GM23338 (cell line): ENCODE data around the gene OR2W3. TPM values are rescaled to one million over a fixed set of nuclear protein-coding genes. Genes with fewer than 3 reads are reported as not detected.

ENCODE experiments used
- ATAC-seq: fragments of 200-7000 bp; cut with Tn5 transposase; 3 replicates; pipeline ENCODE4 v1.9.1; 2020
- DNase-seq: peaks from one replicate; pipeline ENCODE4 v3.0.0-alpha.2; 2015; ENCODE audit warnings: low spot score
- H2AFZ ChIP-seq: fragments of 200-600 bp; sonication (generic); 2 replicates; pipeline ENCODE4 v1.8.0; 2016; ENCODE audit warnings: antibody characterized with exemption, mild to moderate bottlenecking, moderate library complexity
- H3F3A ChIP-seq: fragments of 200-600 bp; sonication (generic); replicated peaks from 2 replicates; pipeline ENCODE4 v1.8.0; 2017; ENCODE audit warnings: antibody characterized with exemption, mixed run types, low read depth
- H3K27ac ChIP-seq: fragments of 200-600 bp; sonication (generic); 2 replicates; pipeline ENCODE4 v1.6.1; 2016; ENCODE audit warnings: low read depth
- H3K27me3 ChIP-seq: fragments of 200-600 bp; sonication (generic); 2 replicates; pipeline ENCODE4 v1.8.0; 2016; ENCODE audit warnings: mild to moderate bottlenecking, mixed run types, moderate library complexity; ENCODE audit not compliant: insufficient read depth
- H3K36me3 ChIP-seq: fragments of 200-600 bp; sonication (generic); 2 replicates; pipeline ENCODE4 v1.8.0; 2016; ENCODE audit warnings: mild to moderate bottlenecking; ENCODE audit not compliant: insufficient read depth
- H3K4me1 ChIP-seq: fragments of 200-600 bp; sonication (generic); 2 replicates; pipeline ENCODE4 v1.8.0; 2016; ENCODE audit warnings: mild to moderate bottlenecking, moderate library complexity; ENCODE audit not compliant: insufficient read depth
- H3K4me2 ChIP-seq: fragments of 200-600 bp; sonication (generic); 2 replicates; pipeline ENCODE4 v1.7.1; 2017; ENCODE audit warnings: mixed run types
- H3K4me3 ChIP-seq: fragments of 200-600 bp; sonication (generic); 2 replicates; pipeline ENCODE4 v1.6.1; 2016; ENCODE audit warnings: mixed run types
- H3K79me2 ChIP-seq: fragments of 200-600 bp; sonication (generic); replicated peaks from 2 replicates; pipeline ENCODE4 v1.8.0; 2017; ENCODE audit warnings: mild to moderate bottlenecking; ENCODE audit not compliant: insufficient read depth
- H3K9me2 ChIP-seq: fragments of 200-600 bp; sonication (generic); 2 replicates; pipeline ENCODE4 v1.8.0; 2017; ENCODE audit not compliant: insufficient read depth
- H4K20me1 ChIP-seq: fragments of 200-600 bp; sonication (generic); replicated peaks from 2 replicates; pipeline ENCODE4 v1.8.0; 2017; ENCODE audit warnings: mild to moderate bottlenecking; ENCODE audit not compliant: insufficient read depth
- H3K27ac Mint-ChIP-seq: 2 replicates; pipeline ENCODE4 v1.8.0; 2020; ENCODE audit warnings: inconsistent platforms, mild to moderate bottlenecking, moderate library complexity, mixed read lengths
- H3K27me3 Mint-ChIP-seq: 3 replicates; pipeline ENCODE4 v1.8.0; 2022; ENCODE audit warnings: low read depth, mild to moderate bottlenecking, moderate library complexity, mixed read lengths, inconsistent platforms; ENCODE audit not compliant: insufficient read depth, poor library complexity
- H3K36me3 Mint-ChIP-seq: 3 replicates; pipeline ENCODE4 v1.8.0; 2021; ENCODE audit warnings: low read depth, mild to moderate bottlenecking, inconsistent platforms, moderate library complexity, mixed read lengths
- H3K4me1 Mint-ChIP-seq: 3 replicates; pipeline ENCODE4 v1.8.0; 2020; ENCODE audit warnings: mild to moderate bottlenecking, inconsistent platforms, mixed read lengths
- H3K4me3 Mint-ChIP-seq: 3 replicates; pipeline ENCODE4 v1.8.0; 2021; ENCODE audit warnings: moderate library complexity, mild to moderate bottlenecking, inconsistent platforms, mixed read lengths
- H3K9me3 Mint-ChIP-seq: 3 replicates; pipeline ENCODE4 v1.8.0; 2020; ENCODE audit warnings: moderate library complexity, mild to moderate bottlenecking, inconsistent platforms, mixed read lengths
- CREB1 ChIP-seq: fragments of 250-450 bp; sonication (Bioruptor Pico); IDR thresholded peaks from 2 replicates; pipeline ENCODE4 v1.5.0; 2020; ENCODE audit warnings: low read depth, mild to moderate bottlenecking, moderate library complexity
- EZH2phosphoT487 ChIP-seq: fragments of 200-600 bp; sonication (generic); IDR thresholded peaks from one replicate; pipeline ENCODE4 v1.8.1; 2018; ENCODE audit warnings: antibody characterized with exemption; ENCODE audit not compliant: unreplicated experiment
- JUNB ChIP-seq: IDR thresholded peaks from one replicate; pipeline ENCODE4 v1.6.1; 2016; ENCODE audit warnings: antibody characterized with exemption; ENCODE audit not compliant: unreplicated experiment
- NANOG ChIP-seq: IDR thresholded peaks from 2 replicates; pipeline ENCODE4 v1.6.1; 2016; ENCODE audit warnings: antibody characterized with exemption, borderline replicate concordance
- POLR2AphosphoS5 ChIP-seq: IDR thresholded peaks from 2 replicates; pipeline ENCODE4 v1.6.1; 2016; ENCODE audit warnings: antibody characterized with exemption, low read depth
- STAT1 ChIP-seq: IDR thresholded peaks from one replicate; pipeline ENCODE4 v1.6.1; 2016; ENCODE audit warnings: antibody characterized with exemption; ENCODE audit not compliant: unreplicated experiment
- ZNF114 ChIP-seq: fragments of 250-450 bp; sonication (Bioruptor Pico); IDR thresholded peaks from 2 replicates; pipeline ENCODE4 v1.5.0; 2020; ENCODE audit warnings: mild to moderate bottlenecking, moderate library complexity
- ZNF331 ChIP-seq: fragments of 250-450 bp; sonication (Bioruptor Pico); IDR thresholded peaks from 2 replicates; pipeline ENCODE4 v1.5.0; 2020; ENCODE audit warnings: low read depth, mild to moderate bottlenecking, moderate library complexity
- polyA plus RNA-seq: library from polyadenylated mRNA; unstranded; fragments of >200 nt; fragmentation: Nextera tagmentation; extraction: Ambion mirVana; gene quantifications from 2 replicates; pipeline ENCODE4 v1.2.1, GENCODE V29; 2016
- total RNA-seq: library from RNA; depleted of rRNA; stranded (reverse); fragments of >200 nt; shearing (Covaris generic); gene quantifications from 2 replicates; pipeline ENCODE4 v1.2.3, GENCODE V29; 2014
- TF ChIP-seq, protein P1 (sequence below): fragments of 250-450 bp; sonication (Bioruptor Pico); IDR thresholded peaks from 2 replicates; pipeline ENCODE4 v1.5.0; 2020; ENCODE audit warnings: mild to moderate bottlenecking, moderate library complexity
- TF ChIP-seq, protein P2 (sequence below): IDR thresholded peaks from 2 replicates; pipeline ENCODE4 v1.6.1; 2016; ENCODE audit warnings: antibody characterized with exemption
- TF ChIP-seq, protein P3 (sequence below): IDR thresholded peaks from one replicate; pipeline ENCODE4 v1.6.1; 2018; ENCODE audit warnings: antibody characterized with exemption; ENCODE audit not compliant: unreplicated experiment
- TF ChIP-seq, protein P4 (sequence below), 2 experiments: fragments of 200-600 bp in 1 of 2; sonication (generic) in 1 of 2; conservative IDR thresholded peaks; 2 replicates each; pipeline versions ENCODE4 v1.5.1 to v1.6.1; 2016 to 2017; ENCODE audit warnings: antibody characterized with exemption in 2 of 2, low read depth in 2 of 2, mild to moderate bottlenecking in 2 of 2, moderate library complexity in 1 of 2

OR2W3 gene
- total and polyA plus RNA-seq, 2 experiments from 2014 or later: 0.45 TPM; not detected in 1

DNA sequence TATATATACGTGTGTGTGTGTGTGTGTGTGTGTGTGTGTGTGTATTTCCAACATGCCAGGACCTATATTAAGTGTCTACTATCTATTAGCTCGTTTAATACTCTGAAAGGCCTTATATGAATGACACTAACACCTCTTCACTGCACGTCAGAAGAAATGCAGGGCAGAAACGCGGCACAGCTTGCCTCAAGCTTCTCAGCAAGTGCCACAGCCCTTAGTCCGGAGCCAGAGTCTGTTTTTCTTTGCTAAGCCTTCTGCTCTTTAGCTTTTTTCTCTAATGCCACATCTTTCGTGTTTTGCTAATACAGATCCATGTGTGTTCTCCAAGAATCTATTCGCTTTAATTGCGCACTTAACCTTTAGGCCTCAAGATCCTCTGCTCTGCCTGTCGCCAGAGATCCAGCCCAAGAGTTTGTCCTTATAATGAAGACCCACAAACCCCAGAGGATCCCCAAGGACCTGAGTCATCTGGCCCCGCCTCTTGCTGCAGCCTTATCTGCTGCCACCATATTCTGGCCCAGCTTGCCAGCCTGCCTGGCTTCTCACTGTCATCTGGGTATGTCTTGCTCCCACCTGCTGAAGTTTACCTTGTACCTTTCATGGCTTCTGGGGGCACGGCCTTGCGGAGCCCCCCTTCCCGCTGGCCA is 40.4 kb upstream of the OR2W3 start (continued):
- TF ChIP-seq, protein P1, sequence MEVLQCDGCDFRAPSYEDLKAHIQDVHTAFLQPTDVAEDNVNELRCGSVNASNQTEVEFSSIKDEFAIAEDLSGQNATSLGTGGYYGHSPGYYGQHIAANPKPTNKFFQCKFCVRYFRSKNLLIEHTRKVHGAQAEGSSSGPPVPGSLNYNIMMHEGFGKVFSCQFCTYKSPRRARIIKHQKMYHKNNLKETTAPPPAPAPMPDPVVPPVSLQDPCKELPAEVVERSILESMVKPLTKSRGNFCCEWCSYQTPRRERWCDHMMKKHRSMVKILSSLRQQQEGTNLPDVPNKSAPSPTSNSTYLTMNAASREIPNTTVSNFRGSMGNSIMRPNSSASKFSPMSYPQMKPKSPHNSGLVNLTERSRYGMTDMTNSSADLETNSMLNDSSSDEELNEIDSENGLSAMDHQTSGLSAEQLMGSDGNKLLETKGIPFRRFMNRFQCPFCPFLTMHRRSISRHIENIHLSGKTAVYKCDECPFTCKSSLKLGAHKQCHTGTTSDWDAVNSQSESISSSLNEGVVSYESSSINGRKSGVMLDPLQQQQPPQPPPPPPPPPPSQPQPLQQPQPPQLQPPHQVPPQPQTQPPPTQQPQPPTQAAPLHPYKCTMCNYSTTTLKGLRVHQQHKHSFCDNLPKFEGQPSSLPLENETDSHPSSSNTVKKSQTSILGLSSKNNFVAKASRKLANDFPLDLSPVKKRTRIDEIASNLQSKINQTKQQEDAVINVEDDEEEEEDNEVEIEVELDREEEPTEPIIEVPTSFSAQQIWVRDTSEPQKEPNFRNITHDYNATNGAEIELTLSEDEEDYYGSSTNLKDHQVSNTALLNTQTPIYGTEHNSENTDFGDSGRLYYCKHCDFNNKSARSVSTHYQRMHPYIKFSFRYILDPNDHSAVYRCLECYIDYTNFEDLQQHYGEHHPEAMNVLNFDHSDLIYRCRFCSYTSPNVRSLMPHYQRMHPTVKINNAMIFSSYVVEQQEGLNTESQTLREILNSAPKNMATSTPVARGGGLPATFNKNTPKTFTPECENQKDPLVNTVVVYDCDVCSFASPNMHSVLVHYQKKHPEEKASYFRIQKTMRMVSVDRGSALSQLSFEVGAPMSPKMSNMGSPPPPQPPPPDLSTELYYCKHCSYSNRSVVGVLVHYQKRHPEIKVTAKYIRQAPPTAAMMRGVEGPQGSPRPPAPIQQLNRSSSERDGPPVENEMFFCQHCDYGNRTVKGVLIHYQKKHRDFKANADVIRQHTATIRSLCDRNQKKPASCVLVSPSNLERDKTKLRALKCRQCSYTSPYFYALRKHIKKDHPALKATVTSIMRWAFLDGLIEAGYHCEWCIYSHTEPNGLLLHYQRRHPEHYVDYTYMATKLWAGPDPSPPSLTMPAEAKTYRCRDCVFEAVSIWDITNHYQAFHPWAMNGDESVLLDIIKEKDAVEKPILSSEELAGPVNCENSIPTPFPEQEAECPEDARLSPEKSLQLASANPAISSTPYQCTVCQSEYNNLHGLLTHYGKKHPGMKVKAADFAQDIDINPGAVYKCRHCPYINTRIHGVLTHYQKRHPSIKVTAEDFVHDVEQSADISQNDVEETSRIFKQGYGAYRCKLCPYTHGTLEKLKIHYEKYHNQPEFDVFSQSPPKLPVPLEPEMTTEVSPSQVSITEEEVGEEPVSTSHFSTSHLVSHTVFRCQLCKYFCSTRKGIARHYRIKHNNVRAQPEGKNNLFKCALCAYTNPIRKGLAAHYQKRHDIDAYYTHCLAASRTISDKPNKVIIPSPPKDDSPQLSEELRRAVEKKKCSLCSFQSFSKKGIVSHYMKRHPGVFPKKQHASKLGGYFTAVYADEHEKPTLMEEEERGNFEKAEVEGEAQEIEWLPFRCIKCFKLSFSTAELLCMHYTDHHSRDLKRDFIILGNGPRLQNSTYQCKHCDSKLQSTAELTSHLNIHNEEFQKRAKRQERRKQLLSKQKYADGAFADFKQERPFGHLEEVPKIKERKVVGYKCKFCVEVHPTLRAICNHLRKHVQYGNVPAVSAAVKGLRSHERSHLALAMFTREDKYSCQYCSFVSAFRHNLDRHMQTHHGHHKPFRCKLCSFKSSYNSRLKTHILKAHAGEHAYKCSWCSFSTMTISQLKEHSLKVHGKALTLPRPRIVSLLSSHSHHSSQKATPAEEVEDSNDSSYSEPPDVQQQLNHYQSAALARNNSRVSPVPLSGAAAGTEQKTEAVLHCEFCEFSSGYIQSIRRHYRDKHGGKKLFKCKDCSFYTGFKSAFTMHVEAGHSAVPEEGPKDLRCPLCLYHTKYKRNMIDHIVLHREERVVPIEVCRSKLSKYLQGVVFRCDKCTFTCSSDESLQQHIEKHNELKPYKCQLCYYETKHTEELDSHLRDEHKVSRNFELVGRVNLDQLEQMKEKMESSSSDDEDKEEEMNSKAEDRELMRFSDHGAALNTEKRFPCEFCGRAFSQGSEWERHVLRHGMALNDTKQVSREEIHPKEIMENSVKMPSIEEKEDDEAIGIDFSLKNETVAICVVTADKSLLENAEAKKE: no peak

DNA sequence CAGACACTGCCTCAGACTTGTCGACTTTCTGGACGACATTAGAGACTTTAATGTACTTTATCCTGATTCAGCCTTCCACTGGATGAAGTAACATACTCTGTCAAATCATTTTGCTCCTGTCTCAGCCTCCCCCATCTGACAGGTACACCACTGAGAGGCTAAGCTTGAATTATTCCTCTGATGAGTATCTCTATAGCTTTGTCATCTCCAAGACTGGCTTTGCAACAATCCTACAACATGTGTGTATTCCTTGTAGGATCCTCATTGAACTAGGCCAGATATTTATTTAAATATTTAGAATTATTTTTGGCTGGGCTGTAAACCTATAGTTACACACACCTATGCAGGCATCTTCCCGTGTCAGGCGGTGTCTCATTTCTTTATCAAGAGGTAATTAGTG is 39.5 kb upstream of the OR2W3 start:
- Mint-ChIP-seq H3K27me3 (peaks cover 16% of the 10 kb centered on the region), H3K27ac (no peak overlapping the region), H3K4me3 (peak overlapping the region; percentile 70), H3K36me3 (peaks cover 6% of the 10 kb centered on the region; the same call in 2 of the 3 replicates), H3K4me1 (peaks cover 6% of the 10 kb centered on the region), H3K9me3 (peaks cover 79% of the 10 kb centered on the region)
- H3K4me3 ChIP-seq: no peak overlapping the region
- DNase-seq (no peak), ATAC-seq (no peak)
- H4K20me1 ChIP-seq: no peaks in the 10 kb centered on the region
- no peaks in the 10 kb centered on the region for H3F3A ChIP-seq
- H3K4me1 ChIP-seq: peaks cover 6% of the 10 kb centered on the region; the same call in 1 of the 2 replicates
- H3K27me3 ChIP-seq: peaks cover 18% of the 10 kb centered on the region
- H3K27ac ChIP-seq: no peak overlapping the region
- no peak overlapping the region for H3K4me2 ChIP-seq
- H3K9me2 ChIP-seq: no peaks in the 10 kb centered on the region
- H3K79me2 ChIP-seq: no peaks in the 10 kb centered on the region
- no peak overlapping the region for H2AFZ ChIP-seq
- no peaks in the 10 kb centered on the region for H3K36me3 ChIP-seq
- TF ChIP-seq, protein P2, sequence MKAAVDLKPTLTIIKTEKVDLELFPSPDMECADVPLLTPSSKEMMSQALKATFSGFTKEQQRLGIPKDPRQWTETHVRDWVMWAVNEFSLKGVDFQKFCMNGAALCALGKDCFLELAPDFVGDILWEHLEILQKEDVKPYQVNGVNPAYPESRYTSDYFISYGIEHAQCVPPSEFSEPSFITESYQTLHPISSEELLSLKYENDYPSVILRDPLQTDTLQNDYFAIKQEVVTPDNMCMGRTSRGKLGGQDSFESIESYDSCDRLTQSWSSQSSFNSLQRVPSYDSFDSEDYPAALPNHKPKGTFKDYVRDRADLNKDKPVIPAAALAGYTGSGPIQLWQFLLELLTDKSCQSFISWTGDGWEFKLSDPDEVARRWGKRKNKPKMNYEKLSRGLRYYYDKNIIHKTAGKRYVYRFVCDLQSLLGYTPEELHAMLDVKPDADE: no peak
- TF ChIP-seq STAT1 (no peak), NANOG (no peak), CREB1 (CRISPR knock-in tag) (no peak), EZH2phosphoT487 (no peak), ZNF331 (CRISPR knock-in tag) (no peak), JUNB (no peak), ZNF114 (CRISPR knock-in tag) (no peak), POLR2AphosphoS5 (no peak)
- TF ChIP-seq, protein P3, sequence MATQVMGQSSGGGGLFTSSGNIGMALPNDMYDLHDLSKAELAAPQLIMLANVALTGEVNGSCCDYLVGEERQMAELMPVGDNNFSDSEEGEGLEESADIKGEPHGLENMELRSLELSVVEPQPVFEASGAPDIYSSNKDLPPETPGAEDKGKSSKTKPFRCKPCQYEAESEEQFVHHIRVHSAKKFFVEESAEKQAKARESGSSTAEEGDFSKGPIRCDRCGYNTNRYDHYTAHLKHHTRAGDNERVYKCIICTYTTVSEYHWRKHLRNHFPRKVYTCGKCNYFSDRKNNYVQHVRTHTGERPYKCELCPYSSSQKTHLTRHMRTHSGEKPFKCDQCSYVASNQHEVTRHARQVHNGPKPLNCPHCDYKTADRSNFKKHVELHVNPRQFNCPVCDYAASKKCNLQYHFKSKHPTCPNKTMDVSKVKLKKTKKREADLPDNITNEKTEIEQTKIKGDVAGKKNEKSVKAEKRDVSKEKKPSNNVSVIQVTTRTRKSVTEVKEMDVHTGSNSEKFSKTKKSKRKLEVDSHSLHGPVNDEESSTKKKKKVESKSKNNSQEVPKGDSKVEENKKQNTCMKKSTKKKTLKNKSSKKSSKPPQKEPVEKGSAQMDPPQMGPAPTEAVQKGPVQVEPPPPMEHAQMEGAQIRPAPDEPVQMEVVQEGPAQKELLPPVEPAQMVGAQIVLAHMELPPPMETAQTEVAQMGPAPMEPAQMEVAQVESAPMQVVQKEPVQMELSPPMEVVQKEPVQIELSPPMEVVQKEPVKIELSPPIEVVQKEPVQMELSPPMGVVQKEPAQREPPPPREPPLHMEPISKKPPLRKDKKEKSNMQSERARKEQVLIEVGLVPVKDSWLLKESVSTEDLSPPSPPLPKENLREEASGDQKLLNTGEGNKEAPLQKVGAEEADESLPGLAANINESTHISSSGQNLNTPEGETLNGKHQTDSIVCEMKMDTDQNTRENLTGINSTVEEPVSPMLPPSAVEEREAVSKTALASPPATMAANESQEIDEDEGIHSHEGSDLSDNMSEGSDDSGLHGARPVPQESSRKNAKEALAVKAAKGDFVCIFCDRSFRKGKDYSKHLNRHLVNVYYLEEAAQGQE: no peak
- TF ChIP-seq, protein P4, sequence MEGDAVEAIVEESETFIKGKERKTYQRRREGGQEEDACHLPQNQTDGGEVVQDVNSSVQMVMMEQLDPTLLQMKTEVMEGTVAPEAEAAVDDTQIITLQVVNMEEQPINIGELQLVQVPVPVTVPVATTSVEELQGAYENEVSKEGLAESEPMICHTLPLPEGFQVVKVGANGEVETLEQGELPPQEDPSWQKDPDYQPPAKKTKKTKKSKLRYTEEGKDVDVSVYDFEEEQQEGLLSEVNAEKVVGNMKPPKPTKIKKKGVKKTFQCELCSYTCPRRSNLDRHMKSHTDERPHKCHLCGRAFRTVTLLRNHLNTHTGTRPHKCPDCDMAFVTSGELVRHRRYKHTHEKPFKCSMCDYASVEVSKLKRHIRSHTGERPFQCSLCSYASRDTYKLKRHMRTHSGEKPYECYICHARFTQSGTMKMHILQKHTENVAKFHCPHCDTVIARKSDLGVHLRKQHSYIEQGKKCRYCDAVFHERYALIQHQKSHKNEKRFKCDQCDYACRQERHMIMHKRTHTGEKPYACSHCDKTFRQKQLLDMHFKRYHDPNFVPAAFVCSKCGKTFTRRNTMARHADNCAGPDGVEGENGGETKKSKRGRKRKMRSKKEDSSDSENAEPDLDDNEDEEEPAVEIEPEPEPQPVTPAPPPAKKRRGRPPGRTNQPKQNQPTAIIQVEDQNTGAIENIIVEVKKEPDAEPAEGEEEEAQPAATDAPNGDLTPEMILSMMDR (conservative IDR thresholded peaks at IDR 0.05; ENCODE audit: low read depth in 2 of 2): no peak
